ENCODE results near the gene IZUMO4. TPM values are rescaled to one million over a fixed set of nuclear protein-coding genes. Genes with fewer than 3 reads are reported as not detected.

IZUMO4 gene
- total and polyA plus RNA-seq, 8 donors: 3.5 to 22.3 (median 8.1) TPM; not detected in 3

- peaks cover 55 to 95% (median 94%) of the 10 kb centered on the region in 4 donors for H3K36me3 ChIP-seq
- peak overlapping the region in 2 of 5 donors; percentile 33 to 74 for H3K27ac ChIP-seq
- no peaks in the 10 kb centered on the region for H3K27me3 ChIP-seq
- no peak for TF ChIP-seq CTCF (IDR thresholded peaks at IDR 0.05)
- TF ChIP-seq POLR2A (IDR thresholded peaks at IDR 0.05): no peak
- no peak for TF ChIP-seq EP300 (IDR thresholded peaks at IDR 0.05)
- no peak for TF ChIP-seq POLR2AphosphoS5 (IDR thresholded peaks at IDR 0.05)
- intact Hi-C loops (cut with DNase I; ENCODE audit: low total_unique reads): no loop called here
- H3K4me1 ChIP-seq: peaks cover 6 to 61% (median 22%) of the 10 kb centered on the region in 4 donors
- no peaks in the 10 kb centered on the region for H3K9me3 ChIP-seq
- 72 to 80% (median 77%) methylated on average over 22 to 23 of the region's 23 CpGs for whole genome bisulfite sequencing, 5 donors
- DNase-seq: no peak
- no peak overlapping the region for H3K4me3 ChIP-seq
Measured at GRCh38 chr19:2080336-2080988, 16.3 kb upstream of the IZUMO4 start.

- WGBS, 5 donors: 76 to 84% (median 82%) methylated on average over 17 to 30 of the region's 30 CpGs
Measured at GRCh38 chr19:2081873-2082810, 14.6 kb upstream of the IZUMO4 start.

GRCh38 chr19:2083174-2083854, 13.4 kb upstream of the IZUMO4 start:
- TF ChIP-seq POLR2AphosphoS5 (IDR thresholded peaks at IDR 0.05): no peak
- no peak for TF ChIP-seq CTCF (IDR thresholded peaks at IDR 0.05)
- TF ChIP-seq EP300 (IDR thresholded peaks at IDR 0.05): no peak
- TF ChIP-seq POLR2A (IDR thresholded peaks at IDR 0.05): no peak
- Histone ChIP-seq H3K27ac (peak overlapping the region; percentile 2 to 100 (median 74)), H3K9me3 (no peaks in the 10 kb centered on the region), H3K36me3 (peaks cover 26 to 66% (median 65%) of the 10 kb centered on the region in 4 donors), H3K27me3 (no peaks in the 10 kb centered on the region), H3K4me1 (peaks cover 23 to 86% (median 47%) of the 10 kb centered on the region in 4 donors), H3K4me3 (peak overlapping the region; percentile 6 to 44 (median 40))
- intact Hi-C loops (cut with DNase I; ENCODE audit: low total_unique reads): no loop called here
- DNase-seq: peak in 1 of 2 donors; percentile 61
- 63 to 76% (median 74%) methylated on average over 13 to 20 of the region's 20 CpGs for WGBS, 5 donors

More at GRCh38 chr19:2081873-2082810, 14.6 kb upstream of the IZUMO4 start:
- Histone ChIP-seq H3K9me3 (no peaks in the 10 kb centered on the region), H3K4me3 (peak overlapping the region; percentile 4 to 44 (median 40)), H3K4me1 (peaks cover 14 to 74% (median 37%) of the 10 kb centered on the region in 4 donors), H3K36me3 (peaks cover 38 to 78% (median 77%) of the 10 kb centered on the region in 4 donors), H3K27ac (peak overlapping the region; percentile 28 to 100 (median 74)), H3K27me3 (no peaks in the 10 kb centered on the region)
- intact Hi-C loops (cut with DNase I; ENCODE audit: low total_unique reads): no loop called here
- peak; percentile 50 to 51 for DNase-seq
- no peak for TF ChIP-seq EP300 (IDR thresholded peaks at IDR 0.05)
- no peak for TF ChIP-seq POLR2AphosphoS5 (IDR thresholded peaks at IDR 0.05)
- no peak for TF ChIP-seq POLR2A (IDR thresholded peaks at IDR 0.05)
- TF ChIP-seq CTCF (IDR thresholded peaks at IDR 0.05): no peak
